Loucy (cell line): Measurements from ENCODE around the gene CAMK1D.

Experiments
- CTCF ChIP-seq: fragments of 200-600 bp; sonication (generic); conservative IDR thresholded peaks from 2 replicates; pipeline ENCODE4 v1.5.1; 2014; ENCODE audit warnings: mild to moderate bottlenecking, antibody characterized with exemption, low read length
- EZH2phosphoT487 ChIP-seq: fragments of 200-600 bp; IDR thresholded peaks from 2 replicates; pipeline ENCODE4 v1.6.1; 2018; ENCODE audit warnings: antibody characterized with exemption, mild to moderate bottlenecking, moderate library complexity, borderline replicate concordance

GRCh38 chr10:12784646-12785045, 435.3 kb downstream of the CAMK1D start:
- no peak for TF ChIP-seq CTCF
- TF ChIP-seq EZH2phosphoT487: no peak
